COLO829 (cell line): Measurements from ENCODE around the gene ZNF555.
"Not testable (repeated sequence)": the region's sequence is repeated elsewhere in the genome, so short reads cannot be mapped to it uniquely, and the experiment has no call there.

Experiments
- DNase-seq: peaks from one replicate; pipeline ENCODE4 v3.0.0; 2012; ENCODE audit warnings: low spot score

Gene ZNF555

GRCh38 chr19:2840794-2841791, at the start of gene ZNF555:
ZNF555 (plus strand) TSS chr19:2841475; CDS start chr19:2841573, 98 bp downstream.
- peak; percentile 95 for DNase-seq

- no peak for DNase-seq
Observed at GRCh38 chr19:2791876-2792275, 49.4 kb upstream of the ZNF555 start.

GRCh38 chr19:2792666-2793065, 48.6 kb upstream of the ZNF555 start:
- DNase-seq = not testable (repeated sequence)

- DNase-seq = no peak
Observed at GRCh38 chr19:2793126-2793525, 48.1 kb upstream of the ZNF555 start.

- no peak for DNase-seq
Observed at GRCh38 chr19:2793577-2793976, 47.7 kb upstream of the ZNF555 start.

GRCh38 chr19:2795827-2796658, 45.2 kb upstream of the ZNF555 start:
- DNase-seq = no peak

- DNase-seq = no peak
Observed at GRCh38 chr19:2796659-2797266, 44.5 kb upstream of the ZNF555 start.

- no peak for DNase-seq
Observed at GRCh38 chr19:2797280-2797679, 44.0 kb upstream of the ZNF555 start.

GRCh38 chr19:2798158-2798685, 43.1 kb upstream of the ZNF555 start:
- no peak for DNase-seq

- DNase-seq = no peak
Observed at GRCh38 chr19:2798733-2799132, 42.5 kb upstream of the ZNF555 start.

- DNase-seq = no peak
Observed at GRCh38 chr19:2799273-2800020, 41.8 kb upstream of the ZNF555 start.

- no peak for DNase-seq
Observed at GRCh38 chr19:2800506-2800905, 40.8 kb upstream of the ZNF555 start.

- no peak for DNase-seq
Observed at GRCh38 chr19:2802826-2803225, 38.4 kb upstream of the ZNF555 start.

GRCh38 chr19:2803486-2804155, 37.7 kb upstream of the ZNF555 start:
- DNase-seq = no peak

GRCh38 chr19:2804156-2805004, 36.9 kb upstream of the ZNF555 start:
- no peak for DNase-seq

GRCh38 chr19:2805261-2805900, 35.9 kb upstream of the ZNF555 start:
- no peak for DNase-seq

- no peak for DNase-seq
Observed at GRCh38 chr19:2805991-2806649, 35.2 kb upstream of the ZNF555 start.

GRCh38 chr19:2806736-2807378, 34.4 kb upstream of the ZNF555 start:
- DNase-seq = no peak
